SK-MEL-5 (cell line): ENCODE measurements around the gene PIP4K2A. TPM values are rescaled to one million over a fixed set of nuclear protein-coding genes. Genes with fewer than 3 reads are reported as not detected.
A peak's percentile ranks its signal among the peaks of the same experiment; 100 is the strongest.

Experiments used
- DNase-seq: peaks from one replicate; pipeline ENCODE4 v3.0.0-alpha.2; 2016; ENCODE audit warnings: low read depth, low spot score
- in situ Hi-C: cut with HindIII; loops from 2 replicates; pipeline ENCODE4 v1.10.0; 2016; ENCODE audit warnings: low sequenced_read_pairs, high pct_unique_total_duplicates, low pct_unique_long_range_greater_than_20kb
- total RNA-seq: library from RNA; depleted of rRNA; stranded (reverse); fragments of >200 nt; shearing (Covaris generic); gene quantifications from 2 replicates; pipeline ENCODE4 v1.2.3, GENCODE V29; 2014

The PIP4K2A gene
- total RNA-seq, 1 experiment from 2014 or later: 109 TPM

DNA sequence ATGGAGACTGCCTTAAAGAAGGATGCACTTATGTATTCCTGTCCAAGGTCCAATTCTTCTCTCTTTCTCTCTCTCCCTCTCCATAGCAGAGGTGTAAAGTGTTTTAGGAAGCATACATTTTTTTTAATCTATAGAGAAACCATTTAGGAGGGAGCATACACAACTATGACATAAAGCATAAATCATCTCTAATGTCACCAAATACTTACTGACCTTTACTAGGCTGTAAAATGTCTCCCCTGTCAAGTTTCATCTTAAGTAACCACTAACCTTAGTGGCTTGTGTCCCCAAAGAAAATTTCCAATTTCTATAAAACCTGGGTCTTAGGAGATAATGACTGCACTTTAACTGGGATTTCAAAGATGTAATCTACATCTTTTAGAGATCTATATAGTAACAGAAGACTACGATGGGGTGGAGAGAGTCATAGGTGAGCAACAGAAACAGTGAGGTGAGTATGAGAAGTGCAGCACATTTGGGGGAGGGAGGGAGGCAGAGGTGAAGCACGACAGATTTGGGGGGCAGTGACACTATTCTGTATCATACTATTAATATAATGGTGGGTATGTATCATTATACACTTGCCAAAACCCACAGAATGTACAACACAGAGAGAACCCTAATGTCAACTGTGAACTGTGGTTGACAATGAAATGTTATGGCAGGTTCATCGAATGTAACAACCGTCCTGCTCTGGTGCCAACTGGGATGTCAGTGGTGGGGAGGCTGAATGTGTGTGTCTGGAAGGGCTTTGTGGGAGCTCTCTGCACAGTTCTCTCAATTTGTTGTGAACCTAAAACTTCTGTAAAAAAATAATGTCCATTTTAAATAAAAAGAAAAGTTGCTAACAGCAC, 79.5 kb downstream of the PIP4K2A start:
- in situ Hi-C loops: no loop called here
- no peak for DNase-seq

- in situ Hi-C loops: no loop called here
- no peak for DNase-seq
These were observed 80.3 kb downstream of the PIP4K2A start for GRCh38 chr10:22634093-22634492.

GRCh38 chr10:22633528-22633927, 80.8 kb downstream of the PIP4K2A start:
- DNase-seq: no peak
- in situ Hi-C loops: no loop called here

DNA sequence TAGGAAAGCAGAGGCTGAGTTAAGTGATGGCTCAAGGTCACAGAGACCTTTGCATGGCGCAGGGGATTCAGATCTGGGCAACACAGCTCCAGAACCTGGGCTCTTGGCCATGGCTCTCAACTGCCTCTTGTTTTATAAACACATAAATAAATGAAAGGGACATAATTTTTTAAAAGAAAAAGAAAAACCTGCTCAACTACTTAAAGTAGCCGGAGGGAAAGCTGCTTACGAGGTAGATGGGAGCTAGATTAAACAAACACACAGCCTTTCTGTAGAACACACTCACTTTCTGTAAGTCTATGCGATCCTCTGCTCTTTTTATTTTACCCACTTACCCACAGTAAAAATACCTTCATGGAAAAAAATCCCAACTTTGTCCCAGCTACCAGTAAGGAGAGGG, 81.3 kb downstream of the PIP4K2A start:
- DNase-seq: no peak
- in situ Hi-C loops: no loop called here

DNA sequence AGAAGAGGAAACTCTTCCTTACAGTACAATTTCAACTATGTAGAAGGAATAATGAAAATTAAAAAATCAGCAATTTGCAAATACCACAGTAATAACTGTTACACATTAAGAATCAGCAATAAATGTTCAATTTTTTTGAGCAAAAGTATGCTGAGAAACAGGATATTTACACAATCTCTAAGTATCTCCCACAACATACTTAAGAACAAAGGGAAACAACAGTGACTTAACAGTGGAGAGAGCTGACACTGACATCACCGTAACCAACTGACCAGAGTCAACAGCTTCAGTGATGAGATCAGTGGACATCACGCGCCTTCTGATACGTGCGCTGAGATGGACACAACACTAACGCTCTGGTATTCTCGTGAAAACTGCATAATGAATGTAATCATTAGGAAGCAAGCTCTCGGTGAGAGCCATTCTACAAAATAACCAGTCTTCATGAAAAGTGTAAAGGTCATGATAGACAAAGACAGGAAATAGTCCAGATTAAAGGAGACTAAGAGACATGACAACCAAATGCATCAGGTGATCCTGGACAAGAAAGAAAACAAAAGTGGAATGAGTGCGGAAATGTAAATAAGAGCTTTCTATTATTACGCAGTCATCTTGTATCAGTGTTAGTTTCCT, 82.6 kb downstream of the PIP4K2A start:
- in situ Hi-C loops: no loop called here
- peak; percentile 98 for DNase-seq

- no peak for DNase-seq
- in situ Hi-C loops: no loop called here
These were observed 83.2 kb downstream of the PIP4K2A start for GRCh38 chr10:22631185-22631584.

DNA sequence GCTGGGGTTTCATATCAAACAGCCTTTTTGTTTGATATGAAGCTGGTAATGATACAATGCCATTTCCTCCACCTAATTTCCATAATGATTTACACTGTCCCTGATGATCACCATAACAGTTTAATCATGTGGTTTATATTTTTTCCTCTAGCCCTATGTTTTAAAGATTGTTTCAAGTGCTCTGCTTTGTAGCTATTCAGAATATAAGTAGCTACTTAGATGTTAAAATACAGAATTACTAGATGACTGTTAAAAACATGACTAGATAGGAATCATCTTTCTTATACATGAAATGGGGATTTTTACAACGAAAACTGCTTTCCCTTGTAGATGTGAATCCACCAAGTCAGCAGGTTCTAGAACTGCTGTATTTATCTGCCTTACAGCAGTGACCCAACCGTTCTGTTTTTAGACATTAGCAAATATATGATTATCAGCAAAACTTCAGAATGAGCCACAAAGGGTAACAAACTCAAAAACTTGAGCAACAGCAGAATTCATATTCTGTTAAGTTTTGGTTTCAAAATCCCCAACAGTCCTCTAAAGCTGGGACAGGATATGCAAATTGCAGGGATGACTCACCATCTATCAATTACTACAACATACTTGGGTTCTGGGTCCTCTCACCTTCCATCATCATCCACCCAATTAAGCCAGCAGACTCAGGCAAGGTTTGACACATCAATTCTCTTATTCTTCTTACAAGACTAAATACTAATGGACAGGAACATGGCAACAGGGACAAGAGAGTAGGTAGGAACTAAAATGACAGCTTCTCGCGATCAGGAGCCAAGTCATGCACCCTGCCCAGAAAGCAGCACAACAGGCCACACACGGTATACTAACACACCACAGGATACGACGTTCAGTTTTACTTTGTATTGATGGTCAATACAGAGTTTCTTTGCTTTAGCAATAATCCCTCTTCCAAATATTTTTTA, 83.9 kb downstream of the PIP4K2A start:
- DNase-seq: peak; percentile 56
- in situ Hi-C loops: no loop called here

GRCh38 chr10:22629852-22630233, 84.5 kb downstream of the PIP4K2A start:
- peak; percentile 56 for DNase-seq
- in situ Hi-C loops: no loop called here

DNA sequence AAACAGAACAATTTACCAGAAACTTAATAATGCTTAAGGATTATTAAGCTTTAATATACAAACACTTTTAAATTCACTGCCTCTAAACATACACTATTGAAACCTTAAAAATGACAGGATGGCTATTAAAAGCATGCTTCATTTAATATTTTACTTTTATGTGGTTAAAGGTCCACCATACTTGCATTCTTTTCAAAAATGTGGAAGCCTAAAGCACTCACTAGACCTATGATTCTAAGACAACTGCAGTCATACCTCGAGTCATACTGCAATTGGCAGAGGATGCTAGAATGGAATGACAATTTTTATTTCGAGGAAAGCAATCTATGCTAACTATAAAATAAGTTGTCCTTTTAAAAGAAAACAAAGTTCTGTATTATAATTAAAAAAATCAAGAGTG, 85.3 kb downstream of the PIP4K2A start:
- in situ Hi-C loops: no loop called here

GRCh38 chr10:22628309-22628708, 86.1 kb downstream of the PIP4K2A start:
- peak; percentile 50 for DNase-seq
- in situ Hi-C loops: no loop called here

More for the DNA sequence above, 85.3 kb downstream of the PIP4K2A start:
- DNase-seq: no peak

GRCh38 chr10:22626784-22627183, 87.6 kb downstream of the PIP4K2A start:
- in situ Hi-C loops: no loop called here
- DNase-seq: peak; percentile 74

GRCh38 chr10:22625516-22626290, 88.7 kb downstream of the PIP4K2A start:
- in situ Hi-C loops: no loop called here
- peak; percentile 43 for DNase-seq

- in situ Hi-C loops: no loop called here
- peak; percentile 73 for DNase-seq
These were observed 90.1 kb downstream of the PIP4K2A start for GRCh38 chr10:22624287-22624738.

DNA sequence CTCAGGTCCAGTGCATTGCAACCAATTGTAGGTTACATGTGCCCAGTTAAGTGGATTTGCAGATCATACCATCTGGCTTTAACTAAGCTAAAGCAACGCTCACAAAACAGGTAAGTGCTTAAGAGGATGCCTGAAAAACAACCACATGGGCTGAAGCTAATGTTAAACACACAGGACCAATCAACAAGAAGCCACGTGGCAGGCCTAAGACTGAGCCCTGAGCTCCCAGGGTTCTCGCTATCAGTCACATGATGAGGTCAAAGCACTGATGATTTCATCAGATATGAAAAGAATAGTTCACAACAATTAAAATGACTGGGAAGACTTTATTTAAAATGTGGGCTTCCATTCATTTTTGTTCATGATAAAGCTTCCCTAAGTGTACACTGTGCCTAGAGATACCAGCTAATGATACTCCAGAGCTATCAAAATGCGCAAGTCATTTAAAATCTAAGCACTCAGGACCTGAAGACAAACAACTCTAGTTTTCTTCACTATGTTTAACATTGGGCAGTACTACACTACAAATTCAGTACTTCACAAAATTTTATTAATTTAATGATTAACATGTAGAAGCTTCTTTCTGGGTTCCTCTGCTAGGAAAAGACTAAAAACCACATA, 90.6 kb downstream of the PIP4K2A start:
- in situ Hi-C loops: no loop called here

DNA sequence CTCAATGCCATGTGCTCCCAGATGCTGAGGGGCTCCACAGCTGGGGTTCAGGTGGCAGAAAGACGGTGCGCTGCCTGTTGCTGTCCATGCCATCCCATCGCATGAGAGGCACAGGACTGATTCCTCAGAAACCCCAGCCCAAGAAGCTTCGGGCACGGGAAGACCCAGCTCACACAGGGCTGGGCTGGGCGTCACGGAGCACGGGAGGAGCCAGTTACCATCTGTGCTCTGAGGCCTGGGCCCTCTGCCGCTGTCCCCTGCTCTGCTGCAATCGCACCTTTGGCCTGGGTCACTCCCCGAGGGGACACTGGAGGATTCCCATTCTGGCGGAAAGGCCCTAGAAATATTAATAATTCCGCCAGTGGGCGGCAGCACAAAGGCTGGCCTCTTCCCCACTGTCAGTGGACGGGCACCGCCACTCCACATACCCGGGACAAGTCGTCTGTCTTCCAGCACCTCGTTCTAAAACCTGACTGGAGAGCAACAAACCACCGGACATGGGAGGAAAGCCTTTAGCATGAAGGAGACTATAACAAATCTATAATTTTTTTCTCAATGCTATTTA, 92.1 kb downstream of the PIP4K2A start:
- in situ Hi-C loops: no loop called here
- DNase-seq: peak; percentile 33

More for the DNA sequence above, 90.6 kb downstream of the PIP4K2A start:
- peak; percentile 54 for DNase-seq

DNA sequence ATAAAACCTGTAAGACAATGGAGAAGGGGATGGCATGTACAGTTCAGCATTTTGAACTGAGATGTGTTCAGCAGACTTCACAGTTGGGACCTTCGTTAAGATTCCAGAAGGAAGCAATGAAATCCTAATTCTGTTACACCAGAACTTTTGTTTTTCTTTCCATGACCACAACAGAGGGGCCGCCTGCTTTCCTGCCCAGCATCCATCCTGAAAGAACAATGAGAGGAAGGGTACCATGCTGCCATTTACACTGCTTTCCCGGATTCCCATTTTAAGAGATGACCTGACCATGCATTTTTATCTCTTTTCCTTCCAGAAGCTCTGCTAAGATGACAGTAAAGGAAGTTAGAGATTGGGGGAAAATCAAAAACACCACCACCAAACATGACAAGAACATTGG, 92.7 kb downstream of the PIP4K2A start:
- in situ Hi-C loops: no loop called here
- no peak for DNase-seq

DNA sequence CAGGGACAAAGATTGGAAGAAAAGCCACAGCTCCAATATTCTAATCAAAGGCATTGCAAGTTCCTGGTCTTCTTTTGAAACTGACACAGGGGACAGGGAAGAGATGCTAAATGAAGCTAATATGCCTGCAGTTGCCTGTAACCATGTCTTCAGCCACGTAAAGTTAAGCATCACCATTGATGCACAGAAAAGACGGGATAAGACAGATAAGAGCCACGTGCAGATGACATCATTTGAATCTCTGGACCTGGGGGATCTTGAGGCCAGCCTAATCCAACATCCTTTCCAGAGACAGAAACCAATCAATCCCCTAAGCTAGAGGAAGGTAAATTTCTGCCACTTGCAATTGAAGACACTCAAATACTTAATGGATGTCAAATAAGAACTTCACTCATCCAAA, 93.4 kb downstream of the PIP4K2A start:
- peak; percentile 32 for DNase-seq
- in situ Hi-C loops: no loop called here
